CD4-positive, alpha-beta memory T cell (primary cell): ENCODE data around the gene LAMB2. TPM values are rescaled to one million over a fixed set of nuclear protein-coding genes. Genes with fewer than 3 reads are reported as not detected.

Experiments used
- CTCF ChIA-PET: fragments of 350-600 bp; sonication (Branson Sonifier 250); formaldehyde crosslinking; loops from one replicate; lab custom pipeline; 2021; ENCODE audit warnings: inconsistent platforms; ENCODE audit not compliant: partially characterized antibody; lab: Charles Lee
- POLR2A ChIA-PET: fragments of 350-600 bp; sonication (Branson Sonifier 250); formaldehyde crosslinking; loops from one replicate; lab custom pipeline; 2021; ENCODE audit not compliant: partially characterized antibody; lab: Charles Lee
- DNase-seq, 5 donors: peaks; one replicate each; pipeline versions ENCODE4 v3.0.0 to v3.0.0-alpha.2; 2020 to 2022; ENCODE audit warnings: mixed read lengths in 1 of 5
- H3K27ac ChIP-seq: one replicate; pipeline ENCODE4 v1.7.0; 2013; ENCODE audit warnings: low read depth, low read length
- H3K27me3 ChIP-seq: 2 replicates; pipeline ENCODE4 v1.7.0; 2013; ENCODE audit warnings: mild to moderate bottlenecking, low read length, moderate library complexity; ENCODE audit not compliant: insufficient read depth
- H3K36me3 ChIP-seq: 2 replicates; pipeline ENCODE4 v1.7.0; 2013; ENCODE audit warnings: mild to moderate bottlenecking, low read length, moderate library complexity; ENCODE audit not compliant: insufficient read depth
- H3K4me1 ChIP-seq: 2 replicates; pipeline ENCODE4 v1.7.0; 2013; ENCODE audit warnings: mild to moderate bottlenecking, low read length, moderate library complexity; ENCODE audit not compliant: insufficient read depth
- H3K4me3 ChIP-seq, 2 donors: one replicate each; pipeline ENCODE4 v1.7.0; 2013; ENCODE audit warnings: low read length in 2 of 2, mild to moderate bottlenecking in 1 of 2
- H3K9me3 ChIP-seq, 2 donors: one replicate each; pipeline ENCODE4 v1.7.0; 2013; ENCODE audit warnings: low read length in 2 of 2, control low read depth in 1 of 2; ENCODE audit not compliant: control insufficient read depth in 1 of 2
- H3K27ac Mint-ChIP-seq, 7 donors: one replicate each; pipeline ENCODE4 v1.8.0; 2020 to 2021; ENCODE audit warnings: mixed read lengths in 7 of 7, mild to moderate bottlenecking in 6 of 7, inconsistent platforms in 3 of 7, moderate library complexity in 3 of 7
- H3K27me3 Mint-ChIP-seq, 2 donors: one replicate each; pipeline ENCODE4 v1.8.0; 2020 to 2021; ENCODE audit warnings: mixed read lengths in 2 of 2
- H3K36me3 Mint-ChIP-seq, 2 donors: one replicate each; pipeline ENCODE4 v1.8.0; 2020 to 2021; ENCODE audit warnings: mixed read lengths in 2 of 2, inconsistent platforms in 1 of 2, mild to moderate bottlenecking in 1 of 2
- H3K4me1 Mint-ChIP-seq, 4 donors: one replicate each; pipeline ENCODE4 v1.8.0; 2020 to 2021; ENCODE audit warnings: mixed read lengths in 4 of 4, mild to moderate bottlenecking in 1 of 4
- H3K4me3 Mint-ChIP-seq, 8 donors: one replicate each; pipeline ENCODE4 v1.8.0; 2020 to 2021; ENCODE audit warnings: mixed read lengths in 8 of 8, mild to moderate bottlenecking in 7 of 8, moderate library complexity in 6 of 8, inconsistent platforms in 3 of 8
- H3K9me3 Mint-ChIP-seq, 8 donors: one replicate each; pipeline ENCODE4 v1.8.0; 2020 to 2021; ENCODE audit warnings: mixed read lengths in 8 of 8, mild to moderate bottlenecking in 5 of 8, inconsistent platforms in 3 of 8, moderate library complexity in 1 of 8
- intact Hi-C: fragments of 100-400 bp; cut with micrococcal nuclease; formaldehyde crosslinking; loops from one replicate; pipeline ENCODE4 v1.15.1; 2023
- polyA plus RNA-seq, 2 donors: library from polyadenylated mRNA; unstranded; fragments of 300-500 nt; fragmentation: Illumina TruSeq; gene quantifications; one replicate each; pipeline ENCODE4 v1.2.3, GENCODE V29; 2021
- total RNA-seq, 2 experiments: library from RNA; stranded (reverse); gene quantifications; one replicate each; pipeline ENCODE4 v1.2.3, GENCODE V29; 2021

LAMB2 gene
- total and polyA plus RNA-seq, 4 experiments from 2014 or later = 1.1 TPM; not detected in 3

- Mint-ChIP-seq H3K27ac (no peak overlapping the region), H3K4me3 (no peak overlapping the region), H3K36me3 (peaks cover 6 to 34% of the 10 kb centered on the region in 2 donors), H3K27me3 (no peaks in the 10 kb centered on the region), H3K4me1 (peaks cover 19 to 43% (median 28%) of the 10 kb centered on the region in 4 donors), H3K9me3 (no peaks in the 10 kb centered on the region)
- ChIA-PET POLR2A (interaction anchor here (0.8 kb wide), 1 partner anchor 69 kb away, joined by 3 read pairs; no protein-coding TSS in a partner anchor), CTCF (interaction anchor here (0.6 to 5.1 kb wide), 3 partner anchors 9 to 205 kb away, joined by 3 to 18 read pairs (median 7); partner anchors contain the start of gene KLHDC8B)
- Histone ChIP-seq H3K4me1 (peaks cover 25% of the 10 kb centered on the region), H3K4me3 (no peak overlapping the region), H3K36me3 (peaks cover 16% of the 10 kb centered on the region), H3K27me3 (no peaks in the 10 kb centered on the region), H3K9me3 (no peaks in the 10 kb centered on the region), H3K27ac (no peak overlapping the region)
- DNase-seq = no peak
- intact Hi-C loops = no loop called here
Observed at GRCh38 chr3:49161808-49162530, 29.1 kb upstream of the LAMB2 start.

- Mint-ChIP-seq H3K4me3 (no peak overlapping the region), H3K4me1 (peaks cover 16 to 35% (median 24%) of the 10 kb centered on the region in 4 donors), H3K36me3 (peaks cover 6 to 31% of the 10 kb centered on the region in 2 donors), H3K27ac (peak overlapping the region in 1 of 7 donors; percentile 41), H3K9me3 (no peaks in the 10 kb centered on the region), H3K27me3 (no peaks in the 10 kb centered on the region)
- no peaks in the 10 kb centered on the region for H3K27me3 ChIP-seq
- H3K27ac ChIP-seq = no peak overlapping the region
- H3K4me1 ChIP-seq = peaks cover 17% of the 10 kb centered on the region
- no peaks in the 10 kb centered on the region for H3K9me3 ChIP-seq
- POLR2A ChIA-PET = no interaction called here
- no peak for DNase-seq
- intact Hi-C loops = no loop called here
- H3K4me3 ChIP-seq = no peak overlapping the region
- CTCF ChIA-PET = interaction anchor here (0.6 to 5.1 kb wide), 3 partner anchors 10 to 205 kb away, joined by 3 to 18 read pairs (median 7); partner anchors contain the start of gene KLHDC8B
- H3K36me3 ChIP-seq = peaks cover 16% of the 10 kb centered on the region
Observed at GRCh38 chr3:49161197-49161596, 28.3 kb upstream of the LAMB2 start.

GRCh38 chr3:49158792-49159191 lies 25.9 kb upstream of the LAMB2 start:
- peak overlapping the region in 1 of 7 donors; percentile 55 for H3K27ac Mint-ChIP-seq
- intact Hi-C loops = loop anchor here (1.0 to 5.0 kb wide), 4 partner anchors 38 to 171 kb away; partner anchors contain the start of genes IMPDH2, QRICH1 and USP19
- peaks cover 11% of the 10 kb centered on the region for H3K36me3 ChIP-seq
- peaks cover 2 to 14% (median 7%) of the 10 kb centered on the region in 4 donors for H3K4me1 Mint-ChIP-seq
- H3K4me3 Mint-ChIP-seq = no peak overlapping the region
- H3K4me3 ChIP-seq = no peak overlapping the region
- CTCF ChIA-PET = interaction anchor here (1.0 to 5.3 kb wide), 8 partner anchors 12 to 174 kb away, joined by 3 to 85 read pairs (median 4); partner anchors contain the start of genes KLHDC8B, P4HTM, QRICH1 and WDR6
- H3K4me1 ChIP-seq = no peaks in the 10 kb centered on the region
- peaks cover 2 to 12% of the 10 kb centered on the region in 2 donors for H3K36me3 Mint-ChIP-seq
- no peaks in the 10 kb centered on the region for H3K27me3 ChIP-seq
- H3K9me3 ChIP-seq = no peaks in the 10 kb centered on the region
- no peak overlapping the region for H3K27ac ChIP-seq
- H3K27me3 Mint-ChIP-seq = no peaks in the 10 kb centered on the region
- POLR2A ChIA-PET = interaction anchor here (1.1 to 3.1 kb wide), 6 partner anchors 12 to 261 kb away, joined by 3 to 18 read pairs (median 6); partner anchors contain the start of genes IMPDH2, KLHDC8B, P4HTM and QRICH1
- DNase-seq = no peak
- no peaks in the 10 kb centered on the region for H3K9me3 Mint-ChIP-seq

GRCh38 chr3:49158103-49158709 lies 25.4 kb upstream of the LAMB2 start:
- Mint-ChIP-seq H3K4me1 (peaks cover 2 to 11% (median 5%) of the 10 kb centered on the region in 4 donors), H3K27ac (peak overlapping the region; percentile 8 to 91 (median 64)), H3K36me3 (peaks cover 0 to 6% of the 10 kb centered on the region in 2 donors), H3K9me3 (no peaks in the 10 kb centered on the region), H3K4me3 (no peak overlapping the region), H3K27me3 (no peaks in the 10 kb centered on the region)
- peak; percentile 54 to 77 (median 63) for DNase-seq
- Histone ChIP-seq H3K4me3 (no peak overlapping the region), H3K27me3 (no peaks in the 10 kb centered on the region), H3K4me1 (no peaks in the 10 kb centered on the region), H3K27ac (no peak overlapping the region), H3K9me3 (no peaks in the 10 kb centered on the region), H3K36me3 (peaks cover 6% of the 10 kb centered on the region)
- CTCF ChIA-PET = interaction anchor here (0.6 to 5.3 kb wide), 14 partner anchors 12 to 215 kb away, joined by 3 to 85 read pairs (median 4); partner anchors contain the start of genes KLHDC8B, NDUFAF3, P4HTM and QRICH1
- intact Hi-C loops = loop anchor here (1.0 to 5.0 kb wide), 4 partner anchors 37 to 171 kb away; partner anchors contain the start of genes IMPDH2, QRICH1 and USP19
- POLR2A ChIA-PET = interaction anchor here (1.0 to 3.1 kb wide), 8 partner anchors 13 to 260 kb away, joined by 3 to 18 read pairs (median 6); partner anchors contain the start of genes IMPDH2, KLHDC8B, NDUFAF3 and P4HTM

GRCh38 chr3:49157289-49157688 lies 24.4 kb upstream of the LAMB2 start:
- H3K27ac Mint-ChIP-seq = peak overlapping the region in 2 of 7 donors; percentile 8 to 22
- CTCF ChIA-PET = interaction anchor here (0.9 to 5.3 kb wide), 12 partner anchors 12 to 169 kb away, joined by 3 to 85 read pairs (median 4); partner anchors contain the start of genes KLHDC8B, NDUFAF3, P4HTM and QRICH1

GRCh38 chr3:49153349-49153912 lies 20.6 kb upstream of the LAMB2 start:
- DNase-seq = no peak
- Mint-ChIP-seq H3K9me3 (no peaks in the 10 kb centered on the region), H3K4me3 (no peak overlapping the region), H3K4me1 (peaks cover 2 to 5% (median 4%) of the 10 kb centered on the region in 4 donors), H3K27ac (peak overlapping the region in 3 of 7 donors; percentile 19 to 52 (median 19)), H3K27me3 (no peaks in the 10 kb centered on the region), H3K36me3 (peaks cover 0 to 1% of the 10 kb centered on the region in 2 donors)
- Histone ChIP-seq H3K27ac (no peak overlapping the region), H3K36me3 (no peaks in the 10 kb centered on the region), H3K4me1 (no peaks in the 10 kb centered on the region), H3K4me3 (no peak overlapping the region), H3K9me3 (no peaks in the 10 kb centered on the region), H3K27me3 (no peaks in the 10 kb centered on the region)
- ChIA-PET POLR2A (interaction anchor here (0.6 to 1.1 kb wide), 2 partner anchors 10 to 673 kb away, joined by 3 to 4 read pairs; no protein-coding TSS in a partner anchor), CTCF (interaction anchor here (0.9 to 1.4 kb wide), 3 partner anchors 11 to 165 kb away, joined by 3 to 4 read pairs (median 4); partner anchors contain the start of gene P4HTM)
- intact Hi-C loops = no loop called here

More at GRCh38 chr3:49157289-49157688, 24.4 kb upstream of the LAMB2 start:
- Histone ChIP-seq H3K9me3 (no peaks in the 10 kb centered on the region), H3K4me3 (no peak overlapping the region), H3K27me3 (no peaks in the 10 kb centered on the region), H3K4me1 (no peaks in the 10 kb centered on the region), H3K27ac (no peak overlapping the region), H3K36me3 (no peaks in the 10 kb centered on the region)
- DNase-seq = no peak
- POLR2A ChIA-PET = interaction anchor here (1.0 to 3.1 kb wide), 6 partner anchors 14 to 170 kb away, joined by 3 to 18 read pairs (median 6); partner anchors contain the start of genes KLHDC8B, NDUFAF3, P4HTM and QRICH1
- Mint-ChIP-seq H3K4me1 (peaks cover 2 to 11% (median 5%) of the 10 kb centered on the region in 4 donors), H3K36me3 (peaks cover 0 to 4% of the 10 kb centered on the region in 2 donors), H3K4me3 (no peak overlapping the region), H3K27me3 (no peaks in the 10 kb centered on the region), H3K9me3 (no peaks in the 10 kb centered on the region)
- intact Hi-C loops = loop anchor here (5.0 kb wide), 1 partner anchor 130 kb away; the partner anchor contains the start of gene IMPDH2
